HFF-Myc (cell line): ENCODE results near the gene VTI1A.
A peak's percentile ranks its signal among the peaks of the same experiment; 100 is the strongest.

Source experiments
- DNase-seq: peaks from one replicate; pipeline ENCODE4 v3.0.0-alpha.2; 2011; ENCODE audit warnings: low read depth; ENCODE audit errors: extremely low read depth
- H3K4me3 ChIP-seq: replicated peaks from 2 replicates; pipeline ENCODE4 v1.5.1; 2011; ENCODE audit warnings: low read depth, mild to moderate bottlenecking, control low read depth, low read length
- CTCF ChIP-seq: IDR thresholded peaks from 2 replicates; pipeline ENCODE4 v1.5.1; 2012; ENCODE audit warnings: mild to moderate bottlenecking, low read depth, low read length, control low read depth; ENCODE audit errors: missing control alignments

The VTI1A gene

GRCh38 chr10:112433136-112433535 is 13.9 kb upstream of the VTI1A start:
- no peak overlapping the region for H3K4me3 ChIP-seq
- TF ChIP-seq CTCF = no peak
- DNase-seq = no peak

- TF ChIP-seq CTCF = no peak
- peak; percentile 9 for DNase-seq
- H3K4me3 ChIP-seq = no peak overlapping the region
Measured at GRCh38 chr10:112434988-112435619, 11.9 kb upstream of the VTI1A start.

GRCh38 chr10:112438356-112438755 is 8.7 kb upstream of the VTI1A start:
- no peak for DNase-seq
- no peak for TF ChIP-seq CTCF
- H3K4me3 ChIP-seq = no peak overlapping the region

GRCh38 chr10:112441520-112441919 is 5.5 kb upstream of the VTI1A start:
- no peak for TF ChIP-seq CTCF
- no peak for DNase-seq
- no peak overlapping the region for H3K4me3 ChIP-seq

GRCh38 chr10:112442063-112442462 is 5.0 kb upstream of the VTI1A start:
- no peak for TF ChIP-seq CTCF
- no peak overlapping the region for H3K4me3 ChIP-seq
- no peak for DNase-seq

GRCh38 chr10:112446055-112446854 is 760 bp upstream of the VTI1A start:
- H3K4me3 ChIP-seq = peak overlapping the region; percentile 100
- TF ChIP-seq CTCF = no peak
- no peak for DNase-seq

- no peak for DNase-seq
- no peak for TF ChIP-seq CTCF
- H3K4me3 ChIP-seq = peak overlapping the region; percentile 100
Measured at GRCh38 chr10:112447620-112447928, 559 bp downstream of the VTI1A start.
